GM21723 (cell line): ENCODE measurements around the gene PLXDC1.

Experiments used
- ATAC-seq: cut with Tn5 transposase; IDR thresholded peaks from one replicate; pipeline ENCODE4 v1.9.1; 2021; ENCODE audit warnings: mild to moderate bottlenecking, moderate library complexity; ENCODE audit not compliant: unreplicated experiment

The PLXDC1 gene

GRCh38 chr17:39151150-39151942, at the start of gene PLXDC1:
Gene PLXDC1 (minus strand): TSS chr17:39151637. CDS start chr17:39151437, 200 bp downstream.
- ATAC-seq = no peak

DNA sequence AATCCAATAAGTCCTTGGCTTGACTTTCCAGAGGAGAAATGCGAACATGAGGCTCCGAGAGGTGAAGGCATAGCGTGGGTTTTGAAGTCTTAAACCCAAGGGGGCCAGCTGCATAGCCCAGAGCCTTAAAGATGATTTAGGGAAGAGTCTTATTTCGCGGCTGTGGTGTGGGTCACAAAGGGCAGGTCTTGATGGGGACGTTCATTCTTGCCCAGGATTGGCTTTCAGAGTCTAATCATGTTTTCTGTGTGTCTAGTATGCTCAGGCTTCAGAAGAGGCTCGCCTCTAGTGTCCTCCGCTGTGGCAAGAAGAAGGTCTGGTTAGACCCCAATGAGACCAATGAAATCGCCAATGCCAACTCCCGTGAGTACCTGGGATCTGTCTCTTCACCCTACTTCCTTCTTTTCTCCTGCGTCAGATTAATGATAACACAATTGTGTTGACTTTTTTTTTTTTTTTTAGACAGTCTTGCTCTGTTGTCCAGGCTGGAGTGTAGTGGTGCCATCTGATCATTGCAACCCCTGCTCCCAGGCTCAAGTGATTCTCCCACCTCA, 49.6 kb upstream of the PLXDC1 start:
- no peak for ATAC-seq

DNA sequence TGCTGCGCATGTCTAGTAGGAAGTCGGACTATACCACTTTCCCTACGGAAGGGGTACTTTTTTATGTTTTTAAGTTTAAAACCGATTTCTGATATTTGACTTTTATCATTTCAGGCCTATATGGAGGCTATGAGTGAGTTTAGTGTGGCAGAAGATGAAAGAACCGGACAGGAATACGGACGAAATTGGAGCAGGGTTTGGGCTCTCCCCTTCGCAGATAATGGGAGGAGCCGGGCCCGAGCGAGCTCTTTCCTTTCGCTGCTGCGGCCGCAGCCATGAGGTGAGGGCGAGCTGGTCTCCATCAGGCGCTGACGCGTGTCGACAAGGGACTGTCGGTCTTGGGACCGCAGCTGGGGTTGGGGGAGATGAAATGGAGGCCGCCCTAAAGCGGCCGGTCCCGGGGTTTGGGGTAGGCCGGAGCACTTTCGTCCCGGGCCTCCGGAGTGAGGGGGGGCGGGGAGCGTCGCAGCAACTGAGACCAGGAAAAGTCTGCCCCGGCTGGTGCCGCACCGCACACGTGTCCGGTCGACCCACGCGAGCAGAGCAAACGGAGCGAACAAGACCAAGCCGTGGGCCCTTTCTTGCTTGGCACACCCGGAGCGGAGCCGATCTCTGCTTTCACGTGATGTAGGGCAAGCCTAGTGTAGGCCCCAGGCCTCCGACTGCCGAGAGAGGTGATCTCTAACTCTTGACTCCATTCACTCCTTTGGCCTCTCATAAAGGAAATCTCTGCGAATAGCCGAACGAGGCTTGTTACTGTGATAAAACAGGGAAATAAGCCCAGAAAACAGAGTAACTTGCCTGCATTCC, 48.8 kb upstream of the PLXDC1 start, which contains the start of gene RPL19:
TSS of gene RPL19 (plus strand) at position 214 of the 810 bp plus-strand sequence. CDS start at position 276, 62 bp downstream.
- peak; percentile 58 for ATAC-seq

DNA sequence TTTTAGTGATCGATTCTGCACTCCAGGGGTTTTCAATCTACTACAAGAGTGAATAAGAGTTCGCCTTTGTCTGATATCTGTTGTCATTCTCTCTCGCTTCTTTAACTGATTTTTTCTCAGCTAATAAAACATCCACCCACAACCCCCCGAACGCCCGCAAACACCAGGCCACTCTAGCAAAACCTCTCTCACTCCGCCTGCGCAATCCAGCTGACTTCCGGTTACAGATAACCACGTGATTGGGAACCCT, 48.3 kb upstream of the PLXDC1 start:
- peak; percentile 51 for ATAC-seq

GRCh38 chr17:39198186-39198566, 46.7 kb upstream of the PLXDC1 start:
- no peak for ATAC-seq

- ATAC-seq = no peak
Observed at GRCh38 chr17:39197380-39198185, 46.1 kb upstream of the PLXDC1 start, which contains the start of gene CACNB1. Gene CACNB1 (minus strand): TSS chr17:39197669. CDS start chr17:39197495, 174 bp downstream.

- no peak for ATAC-seq
Observed at GRCh38 chr17:39196808-39197291, 45.4 kb upstream of the PLXDC1 start.

GRCh38 chr17:39196241-39196807, 44.9 kb upstream of the PLXDC1 start:
- no peak for ATAC-seq

DNA sequence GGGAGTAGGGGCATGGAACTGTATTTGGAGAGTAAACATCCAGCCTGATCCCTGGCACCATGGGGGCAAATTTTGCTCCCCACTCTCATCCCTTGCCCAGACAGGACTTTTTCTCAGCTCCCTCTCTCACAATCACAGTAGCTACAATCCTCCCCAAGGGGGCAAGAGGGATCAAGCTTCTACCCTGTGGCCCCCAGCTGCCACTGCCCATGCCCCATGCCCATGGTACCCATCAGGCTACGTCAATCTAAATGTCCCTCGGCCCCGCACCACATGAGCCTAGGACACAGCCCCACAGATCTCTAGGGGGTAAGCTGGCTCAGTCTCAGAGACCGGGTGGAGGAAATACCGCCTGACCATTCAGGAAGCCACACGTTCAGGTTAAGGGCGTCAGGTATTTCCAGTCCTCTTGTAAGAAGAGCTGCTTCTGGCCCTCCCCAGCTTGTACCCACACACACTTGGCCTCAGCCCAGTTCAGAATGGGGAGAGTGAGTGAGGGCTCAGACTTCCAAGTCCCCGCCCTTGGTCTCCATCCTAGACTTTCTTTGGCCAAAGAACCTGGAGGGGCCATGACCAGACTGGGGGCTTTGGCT, 44.2 kb upstream of the PLXDC1 start:
- ATAC-seq = no peak

- ATAC-seq = no peak
Observed at GRCh38 chr17:39194985-39195524, 43.6 kb upstream of the PLXDC1 start.

- no peak for ATAC-seq
Observed at GRCh38 chr17:39194089-39194984, 42.9 kb upstream of the PLXDC1 start.

- no peak for ATAC-seq
Observed at GRCh38 chr17:39193346-39193745, 41.9 kb upstream of the PLXDC1 start.

DNA sequence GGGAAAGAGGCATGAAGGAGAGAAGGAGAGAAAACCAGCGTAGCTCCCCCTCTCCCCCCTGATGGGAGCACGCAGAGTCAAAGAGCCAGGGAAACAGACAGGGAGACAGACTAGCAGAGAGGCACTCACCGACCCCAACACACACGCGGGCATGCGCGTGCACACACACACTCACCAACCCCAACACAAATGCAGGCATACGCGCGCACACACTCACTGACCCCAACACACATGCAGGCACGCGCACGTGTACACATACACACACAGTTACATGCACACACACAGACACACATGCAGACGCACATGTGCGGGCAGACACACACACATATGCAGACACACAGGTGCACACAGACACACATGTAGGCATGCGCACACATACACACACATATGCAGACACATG, 41.5 kb upstream of the PLXDC1 start:
- no peak for ATAC-seq

DNA sequence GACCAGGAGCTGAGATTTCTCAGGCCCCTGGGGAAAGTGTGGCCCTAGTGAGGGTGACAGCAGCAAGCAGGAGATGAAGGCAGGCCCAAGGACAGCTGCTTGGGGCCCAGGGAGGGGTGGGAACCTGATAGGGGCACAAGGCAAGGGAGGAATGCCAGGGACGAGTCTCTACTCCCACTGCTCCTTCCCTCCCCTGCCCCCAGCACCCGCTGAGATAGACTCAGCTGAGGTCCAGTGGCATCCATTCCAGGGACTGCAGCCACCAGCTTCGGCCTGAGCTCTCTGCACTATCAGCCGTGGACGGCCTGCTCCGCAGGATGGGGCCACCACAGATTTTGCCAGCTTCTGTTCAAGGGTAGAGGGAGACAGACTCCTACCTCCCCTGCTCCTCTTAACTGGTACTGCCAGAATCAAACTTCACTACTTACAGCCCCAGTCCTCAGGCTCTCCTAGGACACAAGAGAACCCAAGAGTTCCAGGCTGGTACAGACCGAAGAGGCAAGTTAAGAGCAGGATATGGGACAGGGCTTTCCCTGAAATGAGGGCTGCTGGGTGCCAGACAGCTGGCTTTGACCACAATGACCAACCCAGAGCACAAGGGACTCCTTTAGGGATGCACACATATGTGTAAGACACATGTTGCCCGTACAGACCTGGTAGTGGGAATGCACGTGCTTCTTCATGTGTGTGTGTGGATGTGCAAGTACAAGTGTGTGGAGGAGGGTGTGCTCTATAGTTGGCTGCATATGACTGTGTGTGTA, 40.5 kb upstream of the PLXDC1 start:
- no peak for ATAC-seq

GRCh38 chr17:39187152-39187830, 35.9 kb upstream of the PLXDC1 start:
- ATAC-seq = no peak

DNA sequence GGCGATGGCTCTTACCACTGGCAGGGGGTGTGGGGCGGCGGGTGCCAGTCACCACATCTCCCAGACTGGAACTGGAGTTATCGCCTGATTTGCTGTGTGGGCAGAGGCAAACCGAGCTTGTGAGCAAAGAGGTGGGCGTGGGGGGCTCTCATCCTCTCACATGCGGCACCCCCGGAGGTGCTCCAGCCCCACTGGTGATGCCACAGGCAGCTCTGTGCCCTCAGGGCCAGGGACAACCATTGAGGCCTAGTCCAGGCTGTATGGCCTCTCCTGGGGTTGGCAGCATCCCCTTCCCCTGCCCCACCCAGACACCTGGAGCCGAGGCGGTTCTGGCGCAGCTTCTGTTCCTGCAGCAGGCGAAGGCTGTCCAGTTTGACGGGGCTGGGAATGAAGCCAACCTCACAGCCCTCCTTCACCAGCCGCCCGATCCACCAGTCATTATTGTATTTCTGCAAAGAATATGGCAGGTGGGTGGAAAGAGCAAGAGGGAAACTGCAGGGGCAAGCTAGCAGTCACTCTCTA, 35.1 kb upstream of the PLXDC1 start:
- no peak for ATAC-seq

DNA sequence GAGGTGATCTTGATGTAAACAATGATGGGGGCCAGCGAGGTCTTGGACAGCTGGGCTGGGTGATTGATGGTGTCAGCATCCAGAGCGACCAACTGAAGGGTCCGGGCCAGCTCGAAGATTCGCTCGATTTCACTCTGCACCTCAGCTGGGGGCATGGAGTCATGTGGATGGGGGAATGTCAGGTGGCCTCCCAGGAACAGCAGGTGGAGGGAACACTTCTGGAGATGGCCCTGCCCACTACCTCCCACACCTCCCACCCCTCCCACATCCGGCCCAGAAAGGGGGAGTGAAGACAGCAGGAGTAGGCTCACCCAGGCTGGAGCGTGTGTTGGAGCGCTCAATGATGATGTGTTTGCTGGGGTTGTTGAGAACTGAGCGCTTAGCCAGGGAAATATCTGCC, 32.3 kb upstream of the PLXDC1 start:
- ATAC-seq = no peak
